GM18517 (cell line): ENCODE measurements around the gene DDX10.

Experiments
- ATAC-seq: cut with Tn5 transposase; IDR thresholded peaks from one replicate; pipeline ENCODE4 v1.9.1; 2021; ENCODE audit warnings: mild to moderate bottlenecking, moderate library complexity; ENCODE audit not compliant: unreplicated experiment

Gene DDX10

DNA sequence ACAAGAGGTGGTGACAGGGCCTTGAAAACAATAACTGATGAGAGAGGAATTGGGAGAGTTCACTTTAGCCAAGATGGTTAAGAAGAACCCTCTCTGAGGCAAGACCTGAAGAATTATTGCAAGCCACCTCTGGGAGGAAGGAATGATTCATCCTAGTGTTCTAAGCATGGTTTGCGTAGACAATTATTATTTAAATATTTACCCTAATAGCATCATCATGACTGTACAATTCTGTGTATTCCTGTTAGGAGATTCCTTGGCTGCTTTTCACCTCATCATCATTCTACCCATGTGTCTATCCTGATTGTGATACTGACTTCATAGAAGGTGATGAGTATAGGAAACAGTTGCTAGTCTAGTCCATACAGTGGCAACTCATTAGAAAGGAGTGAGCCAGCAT, 264.4 kb downstream of the DDX10 start:
- no peak for ATAC-seq

DNA sequence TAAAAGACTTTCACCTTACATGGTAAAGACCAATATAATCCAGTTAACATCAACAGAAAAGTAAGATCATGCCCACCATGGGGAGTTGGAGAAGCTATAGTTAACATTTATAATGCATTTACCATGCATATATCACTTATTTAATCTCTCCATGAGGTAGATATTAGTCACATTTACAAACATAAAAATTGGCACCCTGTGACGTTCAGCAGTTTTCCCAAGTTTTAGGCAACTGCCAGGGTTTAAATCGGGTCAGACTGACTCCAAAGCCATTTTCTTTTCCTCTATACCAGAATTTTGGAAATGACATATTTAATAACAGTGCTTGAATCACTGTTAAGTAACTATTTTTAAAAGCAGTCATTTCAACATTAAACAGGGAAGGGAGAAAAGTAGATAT, 266.3 kb downstream of the DDX10 start:
- no peak for ATAC-seq

DNA sequence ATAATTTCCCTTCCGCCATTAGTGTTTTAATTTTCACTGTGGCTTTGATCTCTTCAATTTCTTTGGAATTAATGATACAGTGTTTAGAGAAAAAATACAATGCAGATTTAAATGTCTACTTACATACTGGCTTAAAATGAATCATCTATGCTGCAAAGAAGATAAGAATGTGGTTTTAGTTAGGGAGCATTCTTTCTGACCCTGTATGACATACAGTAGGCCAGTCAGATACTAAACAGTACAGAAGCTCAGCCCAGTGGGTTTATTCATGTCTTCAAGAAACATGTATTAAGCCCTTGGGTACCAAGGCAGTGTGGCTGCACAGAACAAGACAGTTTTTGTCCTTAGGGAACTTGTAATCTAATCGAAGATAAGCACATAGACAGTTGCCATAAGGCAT, 268.8 kb downstream of the DDX10 start:
- no peak for ATAC-seq

DNA sequence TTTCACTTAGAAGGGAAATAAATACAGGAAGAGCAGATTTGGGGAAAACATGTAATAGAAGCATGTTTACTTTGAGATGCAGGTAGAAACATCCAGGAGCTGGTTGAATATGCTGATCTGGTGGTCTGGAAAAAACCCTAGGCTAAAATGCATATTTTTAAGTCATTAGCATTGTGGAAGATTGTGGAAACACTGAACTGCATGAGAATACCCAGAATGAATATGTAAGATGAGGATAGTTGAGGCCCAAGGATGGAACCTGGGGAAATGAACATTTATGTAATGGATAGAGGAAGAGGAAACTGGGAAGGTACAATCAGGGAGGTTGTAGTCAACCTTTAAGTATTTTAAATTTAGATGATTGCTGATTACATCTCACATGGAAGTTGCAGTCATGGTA, 269.4 kb downstream of the DDX10 start:
- ATAC-seq, result no peak

DNA sequence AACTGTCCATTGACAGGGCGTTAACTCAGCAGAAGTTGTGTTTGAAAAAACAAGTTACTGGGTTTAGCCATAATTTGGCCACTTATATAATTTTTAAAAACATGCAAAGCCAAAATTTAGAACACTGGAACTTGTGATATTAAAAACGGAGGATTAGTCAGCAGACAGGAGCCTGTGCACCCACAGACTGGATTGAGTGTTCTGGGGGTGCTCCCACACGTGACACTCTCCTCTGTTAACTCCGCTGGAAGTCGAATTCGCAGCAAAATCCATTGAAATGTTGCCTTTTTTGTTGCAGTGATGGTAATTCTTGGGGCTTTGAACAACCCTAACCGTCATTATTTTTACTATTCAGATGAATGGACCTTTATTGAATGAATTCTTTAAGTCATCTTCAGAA, 269.8 kb downstream of the DDX10 start:
- ATAC-seq, result no peak

DNA sequence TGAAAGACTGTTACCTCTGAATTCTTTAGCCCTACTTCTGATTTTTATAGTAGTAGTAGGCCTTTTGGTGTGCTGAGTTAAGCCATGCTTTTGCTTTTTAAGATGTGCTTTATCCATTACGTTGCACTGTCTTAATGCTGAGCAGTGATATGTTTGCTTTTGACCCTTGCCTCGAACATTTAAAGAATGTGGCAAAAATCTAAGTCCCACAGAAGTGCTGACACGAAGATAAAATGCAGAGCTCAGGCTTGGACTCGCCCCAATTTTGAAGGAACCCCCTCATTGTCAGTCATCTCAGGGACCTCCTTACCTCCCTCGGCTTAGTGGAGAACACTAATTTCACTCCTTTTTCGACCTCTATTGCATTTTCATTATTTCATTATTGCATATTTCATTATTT, 272.9 kb downstream of the DDX10 start:
- ATAC-seq, result no peak

DNA sequence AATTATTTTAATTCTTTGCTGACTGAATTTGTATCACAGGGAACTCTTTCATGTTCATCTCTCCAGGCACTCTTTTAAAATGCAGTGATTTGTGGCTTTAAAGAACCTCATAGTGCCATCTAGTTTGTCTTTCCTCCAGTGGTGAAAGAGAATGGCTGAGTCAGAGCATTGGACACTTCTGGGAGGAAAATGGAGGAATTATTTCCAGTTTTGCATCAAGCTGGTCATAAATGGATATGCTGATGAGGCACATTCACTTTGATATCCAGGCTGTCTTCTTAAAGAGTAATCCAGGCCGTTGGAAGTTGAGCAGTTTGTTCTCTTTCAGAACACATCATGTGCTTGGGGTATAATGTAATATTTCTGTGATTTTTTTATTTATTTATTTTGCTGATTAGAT, 273.7 kb downstream of the DDX10 start:
- ATAC-seq, result no peak

DNA sequence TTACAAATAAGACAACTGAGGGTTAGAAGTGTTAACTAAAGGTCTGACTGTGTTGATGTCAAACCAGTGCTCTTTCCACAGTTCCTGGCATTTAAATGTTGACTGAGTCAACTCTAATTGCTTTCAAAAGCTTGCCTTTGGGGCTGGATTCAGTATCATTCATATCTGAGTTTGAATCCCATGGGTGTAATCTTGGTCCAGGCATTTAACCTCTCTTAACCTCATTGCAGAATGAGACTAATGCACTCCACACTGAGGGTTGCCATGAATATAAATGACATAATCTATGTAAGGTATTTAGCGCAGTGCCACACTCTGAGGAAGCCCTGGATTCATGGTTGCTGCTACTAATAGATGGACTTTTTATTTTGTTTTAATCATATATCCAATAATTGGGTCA, 274.3 kb downstream of the DDX10 start:
- no peak for ATAC-seq

DNA sequence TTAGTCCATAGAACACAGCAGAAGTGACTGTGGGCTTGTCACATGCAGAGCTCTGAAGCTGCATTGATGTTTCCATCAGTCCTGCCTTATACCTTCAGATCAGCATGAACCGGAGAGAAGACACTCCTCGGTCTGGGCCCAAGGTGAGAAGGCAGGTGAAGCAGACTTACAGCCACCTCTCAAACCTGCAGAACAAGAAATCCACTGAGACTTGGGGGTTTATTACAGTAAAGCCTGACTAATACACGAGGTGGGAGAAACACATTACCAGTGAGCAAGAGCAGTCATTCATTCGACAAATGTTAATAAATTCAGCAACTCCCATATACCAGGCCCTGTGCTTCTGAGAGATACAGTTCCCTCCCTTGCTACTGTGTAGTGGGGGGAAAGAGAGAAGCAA, 279.0 kb downstream of the DDX10 start:
- no peak for ATAC-seq

DNA sequence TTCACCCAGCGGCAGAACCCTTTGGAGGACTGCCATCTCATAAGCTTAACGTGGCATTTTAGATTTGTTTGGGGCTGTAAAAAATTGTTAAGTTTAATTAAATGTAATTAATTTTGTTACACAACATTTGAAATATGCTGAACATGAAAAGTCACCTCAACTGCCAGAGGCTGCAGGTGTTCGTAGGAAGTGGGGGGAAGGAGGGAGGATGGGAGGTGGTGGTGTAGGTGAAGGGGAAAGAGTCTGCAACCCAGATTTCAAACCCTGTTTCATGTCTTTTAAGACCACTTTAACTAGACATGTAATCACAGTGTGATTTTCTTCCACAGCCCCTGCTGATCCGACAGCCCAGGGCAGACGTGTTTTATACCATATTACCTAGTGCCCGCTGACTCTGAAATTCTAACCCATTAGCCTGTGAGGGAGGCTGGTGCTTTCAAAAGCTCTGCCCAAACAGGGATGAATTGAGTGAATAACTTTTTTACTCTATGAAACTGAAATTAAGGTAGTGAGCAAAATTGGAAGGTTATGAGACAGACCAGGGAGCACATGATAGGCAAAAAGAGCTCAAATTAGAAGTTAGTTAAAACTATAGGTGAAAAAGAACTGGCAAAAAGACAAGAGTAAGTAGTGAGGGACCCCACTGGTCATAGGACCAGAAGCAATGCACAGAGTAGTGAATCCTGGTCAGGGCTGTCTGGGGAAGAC, 279.8 kb downstream of the DDX10 start:
- ATAC-seq, result no peak

DNA sequence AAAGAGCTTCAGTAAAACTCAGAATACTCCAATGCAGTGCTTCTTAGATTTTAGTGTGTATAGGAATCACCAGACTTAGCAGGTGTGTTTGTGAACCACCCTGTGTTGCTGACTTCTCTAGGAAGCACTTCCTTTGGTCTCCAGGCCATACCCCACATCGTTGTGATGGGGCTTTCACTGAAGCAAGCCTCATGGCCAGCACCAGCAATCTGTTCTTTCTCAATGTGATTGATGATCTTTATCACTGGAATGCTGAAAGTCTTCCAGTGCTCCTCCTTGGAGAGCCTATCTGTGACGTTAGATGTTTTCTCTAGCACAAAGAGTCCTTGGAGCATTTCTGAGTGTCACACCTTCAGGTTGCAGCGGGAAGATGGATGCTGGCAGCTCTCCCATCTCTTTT, 280.5 kb downstream of the DDX10 start:
- no peak for ATAC-seq

DNA sequence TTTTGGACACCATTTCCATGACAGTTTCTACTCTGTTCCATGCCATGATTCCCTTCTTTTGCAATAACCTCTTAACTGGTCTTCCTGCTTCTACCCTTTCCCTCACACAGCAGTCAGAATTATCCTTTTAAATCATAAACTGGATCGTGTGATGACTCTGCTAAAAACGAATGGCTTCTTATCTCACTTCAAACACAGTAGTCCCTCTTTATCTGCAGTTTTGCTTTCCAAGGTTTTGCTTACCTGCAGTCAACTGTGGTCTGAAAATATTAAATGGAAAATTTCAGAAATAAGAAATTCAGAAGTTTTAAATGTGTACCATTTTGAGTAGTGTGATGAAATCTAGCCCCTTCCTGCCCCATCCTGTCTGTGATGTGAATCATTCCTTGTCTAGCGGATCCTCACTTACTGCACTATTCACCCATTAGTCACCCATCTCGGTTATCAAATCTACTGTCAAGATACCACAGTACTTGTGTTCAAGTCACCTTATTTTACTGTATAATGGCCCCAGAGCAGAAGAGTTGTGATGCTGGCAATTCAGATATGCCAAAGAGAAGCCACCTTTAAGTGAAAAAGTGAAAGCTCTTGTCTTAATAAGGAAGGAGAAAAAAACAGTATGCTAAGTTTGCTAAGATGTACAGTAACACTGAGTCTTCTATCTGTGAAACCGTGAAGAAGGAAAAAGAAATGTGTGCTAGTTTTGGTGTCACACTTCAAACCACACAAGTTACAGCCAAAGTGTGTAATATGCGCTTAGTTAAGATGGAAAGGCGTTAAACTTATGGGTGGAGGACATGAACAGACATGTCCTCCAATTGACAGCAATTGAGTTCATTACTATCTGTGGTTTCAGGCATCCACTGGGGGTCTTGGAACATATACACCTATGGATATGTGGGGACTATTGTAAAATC, 283.0 kb downstream of the DDX10 start:
- no peak for ATAC-seq

DNA sequence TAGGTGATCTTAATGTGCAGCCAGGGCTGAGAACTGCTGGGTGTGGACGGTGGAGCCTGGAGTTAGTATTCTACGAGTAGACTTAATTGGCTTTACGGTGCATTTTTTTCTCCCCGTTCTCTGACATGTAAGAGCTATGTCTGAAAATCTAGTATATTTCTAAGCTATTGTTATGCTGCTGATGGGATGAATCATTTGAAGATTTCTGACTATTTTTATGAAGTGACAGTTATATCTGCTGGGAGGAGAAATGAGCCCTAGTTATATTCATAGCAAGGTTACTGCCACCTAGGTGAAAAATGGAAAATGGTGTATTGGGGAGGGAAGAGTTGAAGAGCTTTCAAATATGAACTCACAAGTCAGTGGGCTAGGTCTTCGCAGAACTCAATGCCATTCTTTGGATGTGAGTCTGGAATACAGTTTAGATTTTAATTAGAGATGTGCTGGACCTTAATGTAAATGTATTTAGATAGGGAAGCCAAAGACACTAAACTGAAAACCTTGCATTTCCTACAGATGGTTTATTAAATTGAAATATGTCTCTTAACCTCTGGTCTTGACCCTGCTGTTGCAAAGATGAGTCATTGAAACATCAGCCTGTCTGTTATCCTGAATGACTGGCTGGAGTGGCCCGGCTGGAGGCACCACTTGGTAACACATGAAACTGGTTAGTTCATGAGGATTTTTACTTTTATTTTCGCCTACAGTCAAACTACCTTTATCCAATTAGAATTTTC, 293.7 kb downstream of the DDX10 start:
- no peak for ATAC-seq

DNA sequence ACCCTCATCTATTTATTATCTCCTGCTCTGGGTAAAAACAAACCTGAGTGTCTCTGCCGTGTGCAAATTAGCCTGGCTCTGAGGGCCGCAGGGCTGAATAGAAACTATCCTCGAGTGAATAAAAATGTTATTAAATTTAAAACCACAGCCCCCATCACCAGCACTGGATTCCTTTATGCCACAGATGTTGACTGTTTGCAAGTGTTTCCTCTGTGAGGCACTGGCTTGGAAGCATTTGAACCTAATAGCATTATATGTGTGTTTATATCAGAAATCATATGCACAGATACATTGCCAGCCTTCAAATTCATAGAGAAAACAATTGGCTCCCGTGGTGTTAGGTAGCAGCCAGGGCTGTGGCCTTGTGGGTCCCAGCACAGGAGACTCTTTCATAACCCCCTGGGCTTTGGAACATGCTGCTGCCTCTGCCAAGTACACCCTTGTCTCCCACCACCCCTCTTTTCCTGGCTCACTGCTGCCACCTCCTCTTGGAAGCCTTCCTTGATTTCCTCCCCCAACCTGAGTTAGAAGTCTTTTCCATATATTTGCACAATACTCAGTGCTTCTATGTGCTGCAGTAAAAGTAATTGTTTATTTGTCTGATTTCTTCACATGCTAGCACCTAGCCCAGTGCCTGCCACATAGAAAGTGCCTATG, 294.4 kb downstream of the DDX10 start:
- no peak for ATAC-seq

DNA sequence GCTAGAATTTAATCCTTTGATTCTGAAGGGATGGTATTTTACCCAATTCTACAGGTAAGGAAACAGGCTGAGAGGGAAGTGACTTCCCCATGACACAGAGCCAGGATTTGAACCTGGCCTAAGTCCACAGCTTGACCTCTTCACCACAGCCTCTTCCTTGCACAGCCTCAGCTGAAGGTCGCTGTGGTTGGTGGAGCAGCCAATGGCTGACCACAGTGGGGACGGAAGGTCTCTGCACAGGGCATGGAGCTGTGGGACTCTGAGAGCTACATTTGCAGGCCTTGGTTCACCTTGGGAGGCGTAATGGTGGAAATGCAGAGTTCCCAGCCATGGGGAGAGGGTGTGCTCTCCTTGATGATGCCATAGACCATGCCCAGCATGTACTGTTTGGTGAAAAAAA, 295.0 kb downstream of the DDX10 start:
- ATAC-seq, result no peak

DNA sequence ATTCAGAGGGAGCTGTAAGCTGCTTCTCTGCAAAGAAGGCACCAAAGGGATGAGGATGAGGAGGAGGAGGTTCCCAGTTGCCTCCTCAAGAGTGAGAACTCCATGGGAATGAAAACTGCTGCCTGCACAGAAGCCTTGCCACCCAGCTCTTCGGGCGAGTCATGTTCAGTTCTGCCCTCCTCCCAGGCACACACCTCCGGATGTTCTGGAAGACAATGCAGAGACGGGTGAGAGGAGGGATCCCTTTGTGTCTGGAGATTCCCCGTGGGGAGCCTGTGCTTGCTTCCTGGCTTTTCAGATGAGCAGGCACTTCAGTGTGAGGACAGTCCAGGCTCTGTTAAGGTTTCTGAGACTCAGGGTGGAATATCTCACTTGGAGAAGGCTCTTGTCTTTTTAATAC, 295.6 kb downstream of the DDX10 start:
- no peak for ATAC-seq

DNA sequence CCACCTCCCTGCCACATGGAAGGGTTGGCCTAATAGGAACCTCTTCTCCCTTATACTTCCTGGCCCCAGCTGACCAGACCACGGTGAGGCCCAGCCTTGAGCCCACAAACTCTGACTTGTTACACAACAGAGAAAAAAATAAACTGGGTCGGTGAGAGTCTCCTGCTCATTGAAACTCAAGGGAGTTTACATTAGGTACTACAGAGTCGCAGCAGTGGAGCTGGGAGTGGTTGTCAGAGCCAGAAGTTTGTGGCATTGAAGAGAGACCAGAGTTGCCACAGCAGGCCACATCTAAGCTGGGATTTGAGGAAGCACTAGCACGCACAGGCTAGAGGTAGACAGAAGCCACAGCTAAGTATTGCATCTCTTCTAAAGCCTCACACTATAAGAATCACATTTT, 296.2 kb downstream of the DDX10 start:
- no peak for ATAC-seq

DNA sequence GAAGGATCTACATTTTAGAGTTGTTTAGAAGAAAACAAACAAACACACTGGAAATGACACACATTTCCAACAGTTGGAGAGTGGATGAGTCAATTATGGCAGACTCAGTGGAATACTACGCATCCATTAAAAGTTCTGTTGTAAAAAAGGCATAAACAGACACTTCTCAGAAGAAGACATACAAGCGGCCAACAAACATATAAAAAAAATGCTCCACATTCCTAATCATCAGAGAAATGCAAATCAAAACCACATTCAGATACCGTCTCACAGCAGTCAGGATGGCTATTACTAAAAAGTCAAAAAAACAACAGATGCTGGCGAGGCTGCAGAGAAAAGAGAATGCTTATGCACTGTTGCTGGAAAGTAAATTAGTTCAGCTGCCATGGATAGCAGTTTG, 298.2 kb downstream of the DDX10 start:
- ATAC-seq, result no peak

DNA sequence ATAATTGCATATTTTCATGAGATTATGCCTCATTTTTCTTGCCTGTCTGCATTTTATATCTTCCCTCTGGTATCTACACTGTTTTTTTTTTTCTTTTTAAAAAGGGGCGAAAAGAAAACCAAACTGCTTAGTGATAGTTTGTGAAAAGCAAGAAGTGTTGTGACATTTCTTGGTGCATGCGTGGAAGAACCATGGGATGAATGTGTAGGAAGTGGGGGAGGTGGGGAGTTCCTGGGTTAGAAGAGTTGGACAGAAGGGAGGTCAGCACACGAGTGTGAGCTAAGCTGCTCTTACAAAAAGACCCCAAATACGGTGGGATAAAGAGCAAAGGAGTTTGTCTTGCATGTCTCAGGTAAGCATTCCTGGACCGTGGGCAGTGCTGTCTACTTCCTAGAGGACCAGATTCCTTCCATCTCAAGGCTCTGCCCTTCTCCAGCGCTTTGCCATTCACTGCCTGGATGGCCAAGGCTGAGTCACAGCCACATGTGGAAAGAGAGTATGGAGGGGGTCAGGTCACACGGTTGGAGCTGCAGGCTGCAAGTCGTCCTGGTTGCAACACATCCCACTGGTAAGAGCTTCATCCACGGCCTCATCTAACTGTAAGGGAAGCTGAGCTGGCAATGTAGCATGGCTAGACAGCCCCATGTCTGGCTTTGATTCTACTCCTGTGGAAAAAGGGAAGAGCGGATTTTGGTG, 300.6 kb downstream of the DDX10 start:
- ATAC-seq, result no peak

DNA sequence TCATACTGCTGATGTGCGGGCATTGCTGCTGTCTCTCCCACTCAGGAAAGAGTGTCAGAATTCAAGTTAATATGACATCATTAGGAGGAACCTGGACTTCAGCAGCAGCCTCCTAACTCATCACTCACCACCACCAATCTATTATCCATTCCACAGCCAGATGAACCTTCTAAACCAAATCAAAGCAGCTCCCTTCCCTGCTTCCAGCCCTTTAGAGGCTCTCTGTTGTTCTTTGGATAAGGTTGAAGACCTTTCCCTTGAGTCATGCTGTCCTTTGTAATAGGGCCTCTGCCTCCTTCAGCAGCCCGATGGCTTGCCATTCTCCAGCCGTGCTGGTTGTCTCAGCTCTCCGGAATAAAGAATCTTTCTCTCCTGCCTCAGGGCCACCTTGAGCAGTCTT, 301.3 kb downstream of the DDX10 start:
- no peak for ATAC-seq

DNA sequence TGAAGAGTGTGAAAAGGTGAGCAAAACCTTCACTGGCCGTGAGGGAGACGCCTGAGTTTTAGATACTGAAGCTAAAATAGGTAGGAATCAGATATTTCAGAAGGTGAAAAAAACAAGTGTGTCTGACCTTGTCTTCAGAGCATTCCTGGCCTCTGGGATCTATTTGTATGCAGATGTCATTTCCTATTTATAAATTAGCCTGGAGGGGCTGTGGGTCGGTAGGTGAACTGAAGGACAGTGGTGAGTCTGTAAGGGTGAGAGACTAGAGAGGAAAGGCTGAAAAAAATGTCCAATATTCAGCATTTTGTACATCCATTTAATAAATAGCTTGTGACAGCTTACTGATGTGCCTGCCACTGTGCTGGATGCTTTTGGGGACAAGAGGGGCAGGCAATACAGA, 302.1 kb downstream of the DDX10 start:
- ATAC-seq, result no peak
